Brain pericyte (primary cell): ENCODE results near the gene LSM10.

Experiments
- DNase-seq: peaks from one replicate; pipeline ENCODE4 v3.0.0-alpha.2; 2012; ENCODE audit warnings: low read depth, low spot score

Gene LSM10

GRCh38 chr1:36397378-36398230, at the start of gene LSM10:
Gene LSM10 (minus strand): TSS chr1:36397908. CDS start chr1:36394129, 3,779 bp downstream.
- DNase-seq: peak; percentile 76

DNA sequence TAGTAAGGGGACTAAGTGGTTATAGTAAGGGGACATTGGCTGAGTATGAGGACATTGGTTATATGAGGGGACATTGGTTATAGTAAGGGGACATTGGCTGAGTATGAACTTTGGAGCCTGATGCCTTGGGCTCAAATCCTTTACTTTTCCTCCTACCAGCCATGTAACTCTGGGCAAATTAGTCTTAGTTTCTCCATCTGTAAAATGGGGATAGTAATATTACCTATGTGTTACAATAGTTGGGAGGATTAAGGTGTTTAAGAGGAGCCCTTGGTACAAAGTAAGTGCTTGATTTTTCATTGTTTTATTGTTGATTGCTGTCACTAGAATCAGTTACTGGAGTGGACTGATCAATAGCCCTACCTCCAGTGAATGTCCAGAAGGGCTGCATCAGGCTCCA, 49.7 kb upstream of the LSM10 start:
- no peak for DNase-seq

DNA sequence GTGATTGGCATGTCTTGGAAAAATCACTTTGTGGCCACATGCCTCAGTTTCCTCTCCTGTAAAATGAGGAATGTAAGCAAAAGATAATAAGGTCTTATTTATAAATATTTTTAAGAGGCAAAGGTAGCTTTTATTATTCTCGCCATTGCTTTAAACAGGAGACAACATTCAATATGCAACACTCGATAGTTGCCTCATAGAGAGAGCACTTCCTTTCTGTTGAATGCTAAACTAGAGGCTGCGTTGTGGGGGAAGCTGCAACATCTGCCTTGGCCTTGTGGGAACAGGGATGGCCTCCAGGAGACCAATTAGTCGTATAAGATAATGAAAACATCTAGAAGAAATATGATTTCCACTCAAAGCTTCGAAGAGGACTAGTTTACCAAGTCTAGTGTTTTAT, 49.0 kb upstream of the LSM10 start:
- DNase-seq: no peak

GRCh38 chr1:36446271-36446670, 48.6 kb upstream of the LSM10 start:
- DNase-seq: no peak

- no peak for DNase-seq
Measured at GRCh38 chr1:36443297-36443696, 45.6 kb upstream of the LSM10 start.

GRCh38 chr1:36442337-36442736, 44.6 kb upstream of the LSM10 start:
- DNase-seq: no peak

GRCh38 chr1:36440646-36441045, 42.9 kb upstream of the LSM10 start:
- no peak for DNase-seq

- DNase-seq: no peak
Measured at GRCh38 chr1:36440044-36440443, 42.3 kb upstream of the LSM10 start.

DNA sequence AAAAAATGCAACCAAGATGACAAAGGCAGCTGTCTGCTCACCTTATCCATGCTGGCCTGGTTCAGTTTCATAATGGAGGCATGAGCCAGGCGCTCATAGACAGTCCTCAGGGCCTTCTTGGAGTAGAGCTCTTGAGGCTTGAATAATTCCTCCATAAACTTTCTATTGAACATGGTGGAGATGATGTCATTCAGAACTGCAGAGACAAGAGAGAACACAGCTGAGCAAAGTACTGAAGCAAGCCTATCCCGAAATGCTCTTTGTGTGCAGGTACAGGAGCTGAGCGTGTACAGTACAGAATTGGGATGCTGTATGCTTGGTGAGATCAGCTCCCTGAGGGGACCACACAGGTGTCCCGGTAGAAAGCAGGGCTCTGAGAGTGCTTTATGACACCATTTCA, 41.0 kb upstream of the LSM10 start:
- no peak for DNase-seq

DNA sequence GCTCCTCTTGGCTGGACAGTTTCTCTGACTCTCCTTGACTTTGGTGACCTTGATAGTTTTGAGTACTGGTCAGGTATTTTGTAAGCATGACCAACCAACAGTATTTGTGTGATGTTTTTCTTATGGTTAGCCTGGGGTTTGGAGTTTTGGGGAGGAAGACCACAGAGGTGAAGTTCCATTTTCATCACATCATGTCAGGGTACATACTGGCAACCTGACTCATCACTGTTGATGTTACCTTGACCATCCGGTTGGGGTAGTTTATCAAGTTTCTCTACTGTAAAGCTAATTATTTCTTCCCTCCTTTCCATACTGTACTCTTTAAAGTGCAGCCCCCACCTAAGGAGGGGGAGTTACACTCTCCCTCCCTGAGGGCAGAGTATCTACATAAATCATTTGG, 39.1 kb upstream of the LSM10 start:
- DNase-seq: no peak

GRCh38 chr1:36433102-36433501, 35.4 kb upstream of the LSM10 start:
- DNase-seq: no peak

GRCh38 chr1:36432616-36433015, 34.9 kb upstream of the LSM10 start:
- no peak for DNase-seq

DNA sequence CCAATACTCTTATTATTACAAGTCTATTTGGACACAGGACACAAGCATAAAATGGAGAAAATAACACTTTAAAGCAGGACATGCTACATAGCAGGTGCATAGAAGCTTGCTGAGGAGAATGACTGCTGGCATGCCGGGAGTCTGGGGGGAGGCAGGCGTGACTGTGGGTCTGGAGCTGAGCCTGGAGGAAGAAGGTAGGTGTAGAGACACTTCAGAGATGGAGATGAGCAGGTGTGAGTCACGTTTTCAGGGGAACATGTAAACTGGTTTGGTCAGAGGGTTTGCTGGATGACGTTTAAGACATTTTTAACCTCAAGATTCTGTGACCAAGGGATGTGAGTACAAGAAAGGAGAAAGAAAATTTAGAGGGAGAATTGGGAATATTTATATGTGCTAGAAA, 28.1 kb upstream of the LSM10 start:
- no peak for DNase-seq

- DNase-seq: no peak
Measured at GRCh38 chr1:36421649-36422048, 23.9 kb upstream of the LSM10 start.

- peak; percentile 60 for DNase-seq
Measured at GRCh38 chr1:36420836-36421317, 23.2 kb upstream of the LSM10 start.

GRCh38 chr1:36420409-36420808, 22.7 kb upstream of the LSM10 start:
- DNase-seq: no peak

DNA sequence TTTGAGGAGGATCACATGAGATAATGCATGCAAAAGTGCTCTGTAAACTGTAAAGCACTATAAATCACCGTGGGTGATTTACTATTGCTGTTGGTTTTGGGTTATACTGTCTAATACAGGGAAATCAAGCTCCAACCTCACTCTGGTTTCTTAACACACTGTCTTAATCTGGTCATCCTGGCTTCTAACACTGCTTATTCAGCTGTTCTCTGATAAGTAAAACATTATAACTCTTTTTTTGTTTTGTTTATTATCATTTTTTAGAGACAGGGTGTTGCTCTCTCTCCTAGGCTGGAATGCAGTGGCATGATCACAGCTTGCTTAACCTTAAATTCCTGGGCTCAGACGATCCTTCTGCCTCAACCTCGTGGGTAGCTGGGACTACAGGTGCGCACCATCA, 21.9 kb upstream of the LSM10 start:
- no peak for DNase-seq

- no peak for DNase-seq
Measured at GRCh38 chr1:36419140-36419539, 21.4 kb upstream of the LSM10 start.

DNA sequence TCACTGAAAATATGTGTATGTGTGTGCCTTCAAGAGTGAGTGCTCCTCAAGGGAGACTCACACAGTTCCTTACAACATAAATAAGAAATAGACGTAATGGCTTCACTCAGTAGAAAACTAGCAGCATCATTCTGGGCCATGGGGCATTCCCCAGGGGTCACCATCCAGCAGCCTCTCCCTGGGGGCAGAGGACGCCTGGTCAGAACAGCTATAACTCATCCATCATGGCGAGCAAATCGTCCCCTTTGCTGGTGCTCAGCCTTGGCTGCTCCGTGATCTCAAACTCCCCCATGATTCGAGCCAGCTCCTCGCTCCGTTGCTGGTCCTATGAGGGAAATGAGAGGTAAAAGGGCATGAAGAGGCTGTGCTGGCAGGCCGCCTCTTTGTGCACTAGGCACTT, 20.2 kb upstream of the LSM10 start:
- no peak for DNase-seq

GRCh38 chr1:36415661-36416326, 18.1 kb upstream of the LSM10 start:
- DNase-seq: no peak

DNA sequence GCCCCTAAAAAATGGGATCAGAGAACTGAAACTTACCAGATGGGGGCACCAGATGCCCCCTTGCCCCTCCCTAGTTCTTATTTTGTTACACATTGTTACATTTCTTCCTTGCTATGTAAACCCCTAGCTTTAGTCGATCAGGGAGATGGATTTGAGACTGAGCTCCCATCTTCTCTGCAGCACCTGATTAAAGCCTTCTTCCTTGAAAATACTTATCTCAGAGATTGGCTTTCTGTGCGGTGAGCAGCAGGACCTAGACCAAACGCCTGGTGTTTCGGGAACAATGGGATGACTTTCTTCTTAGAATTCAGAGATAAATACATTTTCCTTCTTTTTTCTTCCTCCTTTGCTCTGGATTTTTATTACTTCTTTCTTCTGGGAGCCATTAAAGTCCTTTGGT, 16.7 kb upstream of the LSM10 start:
- no peak for DNase-seq

- no peak for DNase-seq
Measured at GRCh38 chr1:36411674-36412648, 14.3 kb upstream of the LSM10 start.
